SKM-1 treated with dmso at 0.1 percent for 144 hours (cell line): ENCODE measurements around the gene TCF23.
"Not testable (repeated sequence)": the region's sequence is repeated elsewhere in the genome, so short reads cannot be mapped to it uniquely, and the experiment has no call there.

ENCODE experiments used
- DNase-seq: peaks from one replicate; lab custom pipeline; 2025; ENCODE audit not compliant: unreplicated experiment; lab: John Stamatoyannopoulos, UW

The TCF23 gene

DNA sequence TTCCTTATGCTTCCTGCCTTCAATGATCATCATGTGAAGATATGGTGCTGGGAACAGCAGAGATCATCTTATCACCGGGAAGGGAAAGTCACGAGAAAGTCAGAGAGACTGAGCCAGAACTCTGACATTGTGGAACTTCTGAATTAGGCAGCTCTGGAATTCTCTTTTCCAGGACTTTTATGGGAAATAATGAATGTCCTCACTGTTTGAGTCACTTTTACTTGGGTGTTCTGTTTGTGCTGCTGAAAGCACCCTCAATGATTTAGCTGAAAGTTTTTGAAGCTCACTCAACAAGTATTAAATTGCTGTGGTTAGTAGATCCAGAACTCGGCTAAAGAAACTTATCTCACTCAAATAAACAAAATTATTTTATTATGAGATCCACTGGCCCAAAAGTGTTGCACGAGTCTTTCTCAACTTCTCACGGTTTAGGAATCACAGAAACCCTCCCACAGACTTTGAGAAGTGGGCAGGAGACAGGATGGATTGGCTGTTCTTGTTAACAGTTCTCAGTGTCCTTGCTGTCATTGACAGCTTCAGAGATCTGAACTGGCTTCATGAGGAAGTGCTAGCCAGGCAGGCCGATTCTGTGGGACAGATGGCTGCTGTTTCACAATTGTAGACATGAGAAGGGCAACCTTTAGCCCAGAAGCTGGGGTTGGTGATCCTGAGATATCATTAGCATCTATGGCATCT, 36.7 kb downstream of the TCF23 start:
- DNase-seq, result peak; percentile 83

DNA sequence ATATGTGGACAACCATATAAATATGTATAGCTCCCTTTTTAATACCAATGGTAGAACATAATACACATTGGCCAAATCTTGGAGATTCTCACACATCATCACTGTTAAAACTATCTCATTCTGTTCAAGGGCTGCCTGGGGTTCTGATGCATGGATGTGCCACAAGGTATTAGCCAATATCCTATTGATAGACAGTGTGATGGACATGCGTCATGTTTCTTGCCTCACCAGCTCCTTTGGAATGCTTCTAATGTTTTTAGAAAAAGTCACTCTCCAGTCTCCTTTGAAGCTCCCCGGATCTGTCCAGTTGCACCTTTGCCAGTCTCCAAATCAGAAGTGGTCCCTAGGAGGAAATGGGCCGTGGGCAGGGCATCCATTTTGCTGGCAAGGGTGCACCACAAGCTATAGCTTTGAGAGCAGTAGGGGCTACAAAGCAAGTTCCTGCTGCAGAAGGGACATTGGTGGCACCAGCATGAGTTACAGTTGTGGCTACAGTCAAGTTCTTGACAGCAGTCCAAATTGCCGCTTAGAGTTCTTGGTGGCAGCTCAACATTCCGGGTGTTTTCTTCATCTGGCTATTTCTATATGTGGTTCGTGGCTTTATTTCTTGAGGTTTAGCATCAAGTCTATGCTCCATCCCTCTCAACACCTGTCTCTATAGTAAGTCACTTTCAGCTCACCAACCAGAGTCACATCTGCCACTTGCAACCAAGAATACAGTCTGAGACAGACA, 38.0 kb downstream of the TCF23 start:
- no peak for DNase-seq

DNA sequence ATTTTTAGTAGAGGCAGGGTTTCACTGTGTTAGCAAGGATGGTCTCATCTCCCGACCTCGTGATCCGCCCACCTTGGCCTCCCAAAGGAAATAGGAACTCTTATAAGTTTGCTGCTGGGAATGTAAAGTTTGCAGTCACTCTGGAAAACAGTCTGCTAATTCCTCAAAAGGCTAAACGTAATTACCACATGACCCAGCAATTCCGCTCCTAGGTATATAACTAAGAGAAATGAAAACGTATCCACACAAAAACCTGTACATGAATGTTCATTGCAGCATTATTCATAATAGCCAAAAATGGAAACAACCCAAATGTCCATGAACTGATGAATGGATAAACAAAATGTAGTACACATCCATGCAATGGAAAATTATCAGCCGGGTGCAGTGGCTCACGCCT, 41.2 kb downstream of the TCF23 start:
- DNase-seq, result no peak

DNA sequence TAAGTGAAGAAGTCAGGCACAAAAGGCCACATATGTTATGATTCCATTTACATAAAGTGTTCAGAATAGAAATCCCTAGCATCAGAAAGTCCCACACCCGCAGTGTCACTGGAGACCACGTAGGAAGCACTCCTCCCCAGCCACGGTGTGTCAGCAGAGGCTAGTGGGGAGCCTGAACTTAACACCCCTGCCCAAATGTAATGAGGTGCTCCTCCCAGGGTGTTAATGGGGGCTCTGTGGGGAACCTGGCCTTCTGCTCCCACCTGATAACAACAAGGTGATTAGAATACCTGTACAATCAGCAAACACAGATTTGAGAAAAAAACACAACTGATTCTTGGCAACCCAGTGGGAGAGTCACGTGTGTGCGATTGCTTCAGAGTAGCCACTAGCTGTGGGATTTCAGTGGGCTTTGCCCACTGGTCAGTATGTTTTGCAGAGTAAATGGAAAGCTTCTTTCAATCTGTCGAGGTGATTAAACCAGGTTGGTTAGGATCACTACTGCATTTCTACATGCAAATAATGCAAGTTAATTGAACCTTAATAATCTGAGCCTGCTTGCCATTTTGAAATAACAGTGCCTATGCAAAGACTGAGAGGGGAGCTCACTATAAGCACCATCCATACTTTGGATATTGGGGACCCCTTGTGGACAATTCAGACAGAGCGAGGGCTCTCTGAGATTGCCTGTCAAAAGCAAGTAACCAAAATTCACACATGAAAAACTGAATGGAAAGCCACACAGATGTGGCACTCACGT, 42.4 kb downstream of the TCF23 start:
- DNase-seq, result peak; percentile 32

DNA sequence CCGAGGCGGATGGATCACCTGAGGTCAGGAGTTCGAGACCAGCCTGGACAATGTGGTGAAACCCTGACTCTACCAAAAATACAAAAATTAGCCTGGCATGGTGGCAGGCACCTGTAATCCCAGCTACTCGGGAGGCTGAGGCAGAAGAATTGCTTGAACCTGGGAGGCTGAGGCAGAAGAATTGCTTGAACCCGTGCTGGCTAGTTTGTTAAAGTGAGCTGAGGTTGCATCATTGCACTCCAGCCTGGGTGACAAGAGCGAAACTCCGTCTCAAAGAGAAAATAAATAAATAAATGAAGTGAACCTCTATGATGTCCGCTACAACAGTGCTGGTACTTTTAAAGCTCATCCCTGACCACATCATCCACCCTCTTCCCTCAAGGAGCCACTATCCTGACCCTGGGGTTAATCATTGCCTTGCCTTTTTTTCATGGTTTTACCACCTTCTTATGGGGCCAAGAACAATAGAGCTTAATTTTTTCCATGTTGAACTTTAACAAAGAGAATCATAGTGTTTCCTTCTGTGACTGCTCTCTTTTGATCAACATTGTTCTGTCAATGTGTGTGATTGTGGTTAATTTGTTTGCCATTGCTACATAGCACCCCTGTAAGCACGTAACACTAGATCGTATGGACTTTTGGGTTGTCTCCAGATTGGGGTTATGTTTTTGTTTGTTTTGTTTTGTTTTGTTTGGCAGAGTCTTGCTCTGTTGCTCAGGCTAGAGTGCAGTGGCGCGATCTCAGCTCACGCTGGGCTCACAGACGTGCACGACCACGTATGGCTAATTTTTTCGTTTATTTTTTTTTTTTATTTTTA, 45.9 kb downstream of the TCF23 start:
- no peak for DNase-seq

DNA sequence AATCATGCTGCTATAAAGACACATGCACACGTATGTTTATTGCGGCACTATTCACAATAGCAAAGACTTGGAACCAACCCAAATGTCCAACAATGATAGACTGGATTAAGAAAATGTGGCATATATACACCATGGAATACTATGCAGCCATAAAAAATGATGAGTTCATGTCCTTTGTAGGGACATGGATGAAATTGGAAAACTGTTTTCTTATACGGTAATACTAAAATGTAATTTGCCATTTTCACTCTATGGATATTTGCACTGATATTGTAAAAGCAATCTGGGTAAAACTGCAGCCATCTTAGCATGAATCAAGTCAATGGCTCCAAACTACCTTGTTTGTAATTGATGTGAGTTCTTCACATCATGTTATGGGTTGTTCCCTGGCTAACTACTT, 47.0 kb downstream of the TCF23 start:
- not testable (repeated sequence) for DNase-seq

DNA sequence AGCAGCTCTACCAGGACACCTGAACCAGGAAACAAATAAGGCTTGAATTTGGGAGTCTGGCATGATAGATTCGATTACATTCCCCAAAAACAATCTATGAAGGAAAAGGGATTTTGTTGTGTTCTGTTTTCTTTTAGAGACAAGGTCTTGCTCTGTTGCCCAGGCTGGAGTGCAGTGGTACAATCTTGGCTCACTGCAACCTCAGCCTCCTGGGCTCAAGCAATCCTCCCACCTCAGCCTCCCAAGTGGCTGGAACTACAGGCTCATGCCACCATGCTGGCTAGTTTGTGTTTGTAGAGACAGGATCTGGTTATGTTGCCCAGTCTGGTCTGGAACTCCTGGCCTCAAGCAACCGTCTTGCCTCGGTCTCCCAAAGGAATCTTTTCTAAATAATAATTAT, 49.3 kb downstream of the TCF23 start:
- DNase-seq, result not testable (repeated sequence)

DNA sequence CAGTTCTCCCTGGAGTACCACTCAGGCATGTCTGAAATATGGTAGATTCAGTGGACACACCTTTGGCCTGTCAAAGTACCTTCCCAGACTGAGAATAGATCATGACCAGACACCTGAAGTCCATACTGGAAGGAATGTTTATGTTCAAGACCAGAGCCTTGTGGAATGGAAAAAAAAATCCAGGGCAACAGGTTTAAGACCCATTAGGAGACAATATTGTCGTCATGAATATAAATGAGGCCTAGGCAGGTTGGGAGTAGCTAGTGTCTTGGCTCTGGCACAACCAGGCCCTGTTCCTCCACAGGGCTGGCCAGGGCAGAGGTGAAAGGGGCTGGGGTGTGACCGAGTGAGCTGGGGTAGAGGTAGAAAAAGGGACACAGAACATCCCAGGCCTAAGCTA, 49.8 kb downstream of the TCF23 start:
- DNase-seq, result no peak

DNA sequence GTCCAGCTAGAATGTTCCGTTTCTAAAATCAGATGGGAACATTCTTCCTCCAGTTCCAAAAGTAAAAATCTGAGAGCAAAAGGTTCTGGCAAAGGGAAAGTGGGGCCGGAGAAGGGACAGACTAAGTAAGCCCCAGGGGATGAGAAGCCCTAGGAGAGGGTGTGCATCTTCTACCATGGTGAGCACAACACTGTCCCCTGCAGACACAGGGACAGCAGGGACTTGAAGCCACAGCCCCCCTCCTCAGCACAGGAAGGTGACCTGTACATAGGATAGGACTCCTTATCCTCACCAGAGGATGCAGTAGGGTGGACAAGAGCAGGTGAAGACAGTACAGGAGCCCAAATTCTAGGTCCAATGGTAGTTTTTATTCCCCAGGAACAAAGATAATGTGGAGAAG, 50.4 kb downstream of the TCF23 start:
- DNase-seq, result no peak

DNA sequence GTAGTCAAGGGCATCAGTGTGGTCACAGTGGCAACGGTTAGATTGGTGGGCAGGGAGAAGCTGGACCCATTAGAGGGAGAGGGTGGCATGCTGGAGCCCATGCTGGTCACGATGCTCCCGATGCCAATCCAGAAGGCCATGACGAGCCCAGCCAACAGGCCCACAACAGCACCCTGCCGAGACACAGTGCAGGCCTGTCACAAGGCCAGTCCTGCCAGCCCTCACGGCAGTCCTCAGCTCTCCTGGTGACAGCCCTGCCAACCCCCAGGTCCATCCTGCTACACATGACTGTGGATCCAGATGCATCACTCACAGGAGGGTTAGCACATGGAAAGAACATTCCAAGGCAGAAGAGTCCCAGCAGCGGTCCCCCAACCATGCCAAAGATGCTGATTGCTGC, 52.9 kb downstream of the TCF23 start:
- DNase-seq, result no peak

DNA sequence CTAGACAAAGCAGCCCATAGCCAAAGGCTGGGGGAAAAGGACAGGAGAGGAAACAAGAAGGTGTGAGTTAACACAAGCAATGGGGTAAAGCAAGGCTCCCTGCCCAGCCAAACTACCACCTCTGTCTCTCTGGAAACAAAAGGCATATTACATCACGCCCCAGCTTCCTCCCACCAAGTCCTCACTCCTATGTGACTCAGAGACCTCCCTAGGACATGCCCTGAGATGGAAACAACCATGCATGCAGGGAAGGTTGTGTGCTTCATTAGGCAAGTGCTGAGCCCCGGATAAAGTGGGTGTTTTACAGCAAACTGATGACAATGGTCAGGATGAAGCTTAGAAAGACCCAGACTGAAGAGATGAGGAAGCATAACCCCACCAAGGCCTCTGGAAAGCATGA, 54.0 kb downstream of the TCF23 start:
- DNase-seq, result peak; percentile 20

DNA sequence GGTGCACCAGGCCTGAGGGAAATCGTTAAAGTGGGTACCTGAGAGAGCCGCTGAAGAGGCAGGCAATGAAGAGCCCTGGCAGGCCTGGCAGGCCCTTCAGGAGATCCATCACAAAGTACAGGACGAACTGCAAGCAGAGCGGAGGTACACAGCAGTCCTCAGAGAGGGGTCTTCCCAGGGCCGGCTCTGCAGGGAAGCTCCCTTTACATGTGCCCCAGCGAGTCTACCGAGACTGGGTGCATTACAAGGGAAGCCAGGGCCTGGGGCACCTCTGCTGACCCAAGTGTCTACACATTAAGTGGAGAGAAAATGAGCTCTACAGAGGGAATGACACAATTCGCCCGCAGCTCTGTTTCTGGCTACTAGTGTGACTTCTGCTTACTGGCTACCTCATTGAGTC, 54.9 kb downstream of the TCF23 start:
- DNase-seq, result no peak

DNA sequence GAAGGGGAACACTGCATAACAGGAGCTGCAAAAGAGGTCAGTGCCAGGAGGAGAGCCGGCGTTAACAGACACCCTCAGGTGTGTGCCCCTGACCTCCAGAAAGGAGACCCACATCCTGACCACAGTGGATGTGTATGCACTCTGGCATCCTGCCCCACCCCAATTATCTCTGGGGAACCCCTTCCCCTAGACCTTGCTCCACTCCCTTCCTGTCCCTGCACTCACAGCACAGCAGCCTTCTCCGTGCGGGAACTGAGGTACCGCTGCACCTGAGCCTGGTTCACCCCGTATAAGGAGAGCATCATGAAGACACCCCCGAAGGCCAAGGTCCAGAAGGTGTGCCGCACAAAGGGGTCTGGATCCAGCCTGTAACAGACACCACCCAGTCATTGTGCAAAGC, 55.8 kb downstream of the TCF23 start:
- DNase-seq, result no peak

DNA sequence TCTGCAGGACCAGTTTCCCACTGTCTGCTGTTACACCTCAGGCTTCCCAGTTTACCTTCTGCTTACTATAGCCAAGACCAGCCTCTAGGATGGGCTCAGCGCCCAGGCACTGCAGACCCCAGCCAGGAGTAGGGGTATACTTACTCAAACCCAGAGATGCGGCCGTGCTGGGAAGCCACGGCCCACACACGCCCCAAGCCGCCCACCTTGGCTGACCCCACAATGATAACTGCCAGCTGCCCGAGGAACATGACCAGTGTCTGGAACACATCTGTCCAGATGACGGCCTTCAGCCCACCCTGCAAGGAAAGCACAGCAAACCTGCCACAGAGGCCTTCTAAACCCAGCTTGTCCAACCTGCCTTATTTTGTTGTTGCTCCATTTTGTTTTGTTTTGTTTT, 56.4 kb downstream of the TCF23 start:
- DNase-seq, result no peak

DNA sequence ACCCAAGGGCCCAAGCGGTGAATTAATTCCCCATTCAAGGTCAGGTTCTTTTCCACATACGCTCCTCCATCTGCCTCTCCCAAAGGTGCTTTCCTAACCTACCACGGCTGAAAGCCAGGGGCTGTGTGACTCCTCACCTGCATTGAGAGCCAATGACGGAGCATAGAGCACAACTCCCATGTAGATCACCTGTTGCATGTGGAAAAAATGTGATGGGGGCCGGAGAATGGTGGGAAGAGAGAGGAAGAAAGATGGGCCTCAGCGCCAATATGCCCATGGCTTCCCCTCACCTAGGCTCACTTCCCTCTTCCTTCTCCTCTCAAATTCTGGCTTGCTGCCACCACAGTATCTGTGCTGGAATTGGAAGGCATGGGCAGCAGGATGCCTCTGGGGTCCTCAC, 57.5 kb downstream of the TCF23 start:
- no peak for DNase-seq
